Stimulated activated CD4-positive, alpha-beta T cell treated with anti-CD3 and anti-CD28 coated beads, Interleukin-4, amount 100 ng/mL, for 24 hours (primary cell): ENCODE results near the gene CBLIF.
"Not testable (repeated sequence)": the region's sequence is repeated elsewhere in the genome, so short reads cannot be mapped to it uniquely, and the experiment has no call there.

ENCODE experiments used
- DNase-seq: peaks from one replicate; pipeline ENCODE4 v3.0.0-alpha.2; 2020

The CBLIF gene

GRCh38 chr11:59845399-59845798, at the start of gene CBLIF:
TSS of gene CBLIF (minus strand) at chr11:59845499. CDS start at chr11:59845453, 46 bp downstream.
- DNase-seq: no peak

DNA sequence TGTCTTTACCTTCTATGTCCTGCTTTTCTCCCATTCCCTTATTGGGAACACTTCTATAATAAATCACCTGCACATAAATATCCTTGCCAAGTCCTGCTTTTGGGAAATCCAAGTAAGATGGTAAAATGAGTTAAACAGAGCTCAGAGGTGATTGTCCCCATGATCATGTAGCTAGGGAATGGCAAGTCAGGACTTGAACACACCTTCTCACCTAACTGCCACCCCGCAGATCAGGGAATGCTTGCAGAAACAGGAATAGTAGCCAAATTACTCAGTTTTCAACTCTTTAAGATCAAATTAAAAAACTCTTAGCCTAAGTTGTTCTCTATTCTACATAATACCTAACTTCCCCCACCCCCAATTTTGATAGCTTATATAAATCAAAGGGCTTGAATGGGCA, 49.3 kb upstream of the CBLIF start:
- DNase-seq: no peak

DNA sequence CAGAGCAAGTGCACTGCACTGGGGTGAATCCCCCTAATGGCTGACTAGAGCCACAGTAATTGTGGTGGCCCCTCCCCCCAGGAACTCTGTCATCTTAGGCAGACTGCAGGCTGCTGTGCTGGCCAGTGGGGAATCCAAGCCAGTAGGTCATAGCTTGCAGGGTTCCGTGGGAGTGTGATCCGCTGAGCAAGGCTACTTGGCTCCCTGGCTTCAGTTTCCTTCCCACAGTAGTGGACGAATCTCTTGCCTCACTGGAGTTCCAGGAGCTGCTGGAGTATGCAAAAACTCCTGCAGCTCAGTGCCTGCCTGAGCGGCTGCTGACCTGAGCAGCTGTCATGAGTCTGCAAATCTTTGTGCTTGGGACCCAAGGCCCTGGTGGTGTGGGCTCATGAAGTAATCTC, 46.5 kb upstream of the CBLIF start:
- DNase-seq: no peak

DNA sequence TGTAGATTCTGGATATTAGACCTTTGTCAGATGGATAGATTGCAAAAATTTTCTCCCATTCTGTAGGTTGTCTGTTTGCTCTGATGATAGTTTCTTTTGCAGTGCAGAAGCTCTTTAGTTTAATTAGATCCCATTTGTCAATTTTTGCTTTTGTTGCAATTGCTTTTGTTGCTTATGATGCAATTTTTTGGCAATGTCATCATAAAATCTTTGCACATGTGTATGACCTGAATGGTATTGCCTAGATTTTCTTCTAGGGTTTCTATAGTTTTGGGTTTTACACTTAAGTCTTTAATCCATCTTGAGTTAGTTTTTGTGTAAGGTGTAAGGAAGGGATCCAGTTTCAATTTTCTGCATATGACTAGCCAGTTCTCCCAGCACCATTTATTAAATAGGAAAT, 41.9 kb upstream of the CBLIF start:
- DNase-seq: not testable (repeated sequence)

- DNase-seq: no peak
Observed at GRCh38 chr11:59883597-59883996, 38.3 kb upstream of the CBLIF start.

GRCh38 chr11:59879567-59879966, 34.3 kb upstream of the CBLIF start:
- no peak for DNase-seq

- no peak for DNase-seq
Observed at GRCh38 chr11:59878575-59878974, 33.3 kb upstream of the CBLIF start, which contains the start of gene OOSP3. TSS of gene OOSP3 (plus strand) at chr11:59878782. CDS start at chr11:59878809, 27 bp downstream.

DNA sequence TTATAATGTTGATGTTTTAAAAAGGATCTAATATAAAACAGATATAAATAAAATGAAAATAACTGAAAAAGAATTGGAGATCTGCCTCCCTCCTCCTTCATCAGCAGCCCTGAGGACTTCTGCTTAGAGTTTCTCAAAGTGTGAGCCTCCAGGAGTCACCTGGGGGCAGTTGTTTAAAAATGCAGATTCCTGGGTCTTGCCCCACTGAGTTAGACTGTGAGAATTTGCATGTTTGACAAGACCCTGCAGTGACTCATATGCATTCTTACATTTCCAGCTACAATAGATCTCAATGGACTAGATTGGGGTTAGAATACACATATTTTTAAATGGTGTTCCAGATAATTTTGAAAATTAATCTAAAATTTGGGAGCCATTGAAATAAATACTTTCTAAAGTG, 32.5 kb upstream of the CBLIF start:
- DNase-seq: no peak

DNA sequence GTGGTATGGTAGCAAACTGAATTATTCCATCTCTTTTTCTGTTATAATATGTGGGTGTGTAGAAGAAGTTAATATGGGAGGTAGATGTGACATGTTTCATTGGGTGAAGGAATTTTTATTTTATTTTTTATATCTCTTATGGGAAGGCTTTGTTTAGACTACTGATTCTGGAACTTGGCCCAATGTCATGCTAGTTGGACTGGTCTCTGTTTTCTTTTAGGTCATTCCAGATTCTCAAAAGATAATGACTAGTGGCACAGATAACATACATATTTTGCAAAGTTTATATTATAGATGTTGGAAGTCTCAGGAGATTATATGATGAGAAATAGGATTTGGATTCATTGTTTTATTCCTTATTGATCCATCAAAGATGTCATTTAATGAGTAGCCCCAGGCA, 32.0 kb upstream of the CBLIF start:
- DNase-seq: no peak

DNA sequence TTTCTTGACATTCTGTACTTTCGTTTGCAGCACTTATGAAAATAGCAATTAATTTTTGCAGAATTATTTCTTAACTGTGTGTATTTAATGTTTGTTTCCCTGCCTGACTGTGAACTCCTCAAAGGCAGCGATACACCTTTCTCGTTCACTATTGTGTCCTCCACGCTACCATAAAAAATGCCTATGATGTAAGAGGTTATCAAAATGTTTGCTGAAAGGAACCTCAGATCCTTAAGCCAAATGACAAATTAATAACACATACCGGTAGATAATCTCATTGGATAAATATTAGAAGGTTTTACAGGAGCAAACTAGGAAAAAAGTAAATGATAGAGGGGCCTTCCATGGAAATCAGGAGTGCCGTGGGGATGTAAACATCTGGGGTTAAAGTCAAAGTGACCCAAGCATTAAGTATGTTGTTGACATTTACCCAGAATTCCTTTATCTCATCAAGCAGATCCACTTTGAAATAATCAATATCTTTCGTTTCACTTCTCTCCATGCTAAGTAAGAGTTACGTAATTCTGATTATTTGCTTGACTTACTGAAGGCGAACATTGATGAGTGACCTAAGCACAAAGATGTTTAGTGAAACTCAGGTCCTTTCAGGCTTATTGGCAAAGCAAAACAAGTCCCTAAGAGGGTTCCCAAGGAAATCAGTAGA, 30.7 kb upstream of the CBLIF start:
- DNase-seq: no peak

DNA sequence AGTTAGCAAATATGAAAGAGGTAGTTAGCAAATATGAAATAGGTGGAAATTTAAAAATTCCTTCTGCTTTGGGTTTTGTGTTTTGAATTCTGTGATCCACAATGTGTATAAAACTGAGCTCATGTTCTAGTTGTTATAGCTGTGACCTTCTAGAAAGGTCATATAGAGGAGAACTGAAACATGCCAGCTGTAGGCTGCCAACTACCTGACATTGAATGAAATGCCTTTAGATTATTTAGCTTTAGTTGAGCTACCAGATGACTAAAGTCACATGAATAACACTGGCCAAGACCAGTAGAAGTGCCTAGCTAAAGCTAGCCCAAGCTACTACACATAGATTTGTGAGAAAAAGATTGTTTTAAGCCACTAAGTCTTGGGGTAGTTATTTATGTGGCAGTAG, 26.8 kb upstream of the CBLIF start:
- no peak for DNase-seq

DNA sequence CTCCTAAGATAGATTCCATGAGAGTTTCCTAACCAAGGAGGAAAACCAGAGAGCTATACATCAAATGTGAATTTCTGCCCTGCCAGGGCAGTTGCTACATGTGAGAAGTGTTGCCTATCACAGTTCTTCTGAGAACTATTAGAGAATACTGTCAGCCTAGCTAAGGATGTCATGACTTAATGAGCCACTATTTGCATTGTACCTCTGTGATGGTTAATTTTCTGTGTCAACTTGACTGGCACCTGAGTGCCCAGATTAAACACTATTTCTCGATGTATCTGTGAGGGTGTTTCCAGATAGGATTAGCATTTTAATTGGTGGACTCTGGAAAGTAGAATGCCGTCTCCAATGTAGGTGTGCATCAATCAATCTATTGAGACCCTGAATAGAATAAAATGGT, 22.6 kb upstream of the CBLIF start:
- no peak for DNase-seq

GRCh38 chr11:59866836-59867235, 21.5 kb upstream of the CBLIF start:
- DNase-seq: no peak

DNA sequence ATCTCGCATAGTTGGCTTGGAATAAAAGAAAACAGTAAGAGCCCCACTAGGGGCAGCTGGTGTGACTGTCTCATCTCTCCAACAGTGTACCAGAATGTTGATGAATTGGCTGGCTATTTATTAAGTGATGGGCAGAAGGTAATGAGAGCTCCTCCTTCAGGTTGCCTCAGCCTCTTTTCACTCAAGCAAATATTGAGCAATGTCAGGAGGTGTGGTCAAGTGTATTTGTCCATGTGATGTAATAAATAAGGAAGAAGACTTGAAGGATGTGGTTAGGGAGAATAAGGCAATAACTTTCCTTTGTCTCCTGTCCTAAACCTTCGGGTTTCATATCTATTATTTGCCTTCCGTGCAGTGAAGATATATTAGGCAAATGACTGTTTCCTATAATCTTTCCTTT, 21.1 kb upstream of the CBLIF start, which contains the start of gene TCN1:
Gene TCN1, minus strand, starts transcription at position 91 of the 400 bp plus-strand sequence. Its CDS starts 17 bp downstream, at position 74.
- no peak for DNase-seq

GRCh38 chr11:59865031-59865430, 19.7 kb upstream of the CBLIF start:
- DNase-seq: no peak

GRCh38 chr11:59862252-59862651, 17.0 kb upstream of the CBLIF start:
- no peak for DNase-seq

DNA sequence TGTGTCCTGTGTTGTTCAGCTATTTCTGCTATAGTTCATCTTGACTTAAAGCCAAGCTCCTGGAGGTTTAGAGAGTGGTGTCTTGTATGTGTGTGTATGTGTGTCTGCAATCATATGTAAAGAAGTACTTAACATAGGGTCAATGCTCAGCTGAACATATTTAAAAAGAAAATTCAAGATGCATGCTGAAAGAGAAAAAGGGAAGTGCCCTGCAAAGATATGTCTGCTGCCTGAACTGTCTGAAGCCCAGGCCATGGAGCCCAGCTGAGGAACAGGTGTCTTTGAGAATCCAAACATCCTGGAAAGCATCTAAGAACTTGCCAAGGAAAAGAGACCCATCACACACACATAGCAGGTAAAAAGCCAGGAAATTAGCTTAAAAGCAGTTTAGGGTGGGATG, 14.4 kb upstream of the CBLIF start:
- no peak for DNase-seq

GRCh38 chr11:59857439-59858434, 12.4 kb upstream of the CBLIF start:
- DNase-seq: peak; percentile 6

GRCh38 chr11:59854871-59855270, 9.6 kb upstream of the CBLIF start:
- no peak for DNase-seq

DNA sequence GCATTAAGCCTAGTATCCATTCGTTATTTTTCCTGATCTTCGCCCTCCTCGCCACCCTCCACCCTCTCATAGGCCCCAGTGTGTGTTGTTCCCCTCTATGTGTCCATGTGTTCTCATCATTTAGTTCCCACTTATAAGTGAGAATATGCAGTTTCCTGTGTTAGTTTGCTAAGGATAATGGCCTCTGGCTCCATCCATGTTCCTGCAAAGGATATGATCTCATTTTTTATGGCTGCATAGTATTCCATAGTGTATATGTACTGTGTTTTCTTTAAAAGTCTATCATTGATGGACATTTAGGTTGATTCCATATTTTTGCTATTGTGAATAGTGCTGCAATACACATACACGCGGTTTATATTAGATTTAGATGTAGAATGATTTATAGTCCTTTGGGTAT, 6.1 kb upstream of the CBLIF start:
- not testable (repeated sequence) for DNase-seq

DNA sequence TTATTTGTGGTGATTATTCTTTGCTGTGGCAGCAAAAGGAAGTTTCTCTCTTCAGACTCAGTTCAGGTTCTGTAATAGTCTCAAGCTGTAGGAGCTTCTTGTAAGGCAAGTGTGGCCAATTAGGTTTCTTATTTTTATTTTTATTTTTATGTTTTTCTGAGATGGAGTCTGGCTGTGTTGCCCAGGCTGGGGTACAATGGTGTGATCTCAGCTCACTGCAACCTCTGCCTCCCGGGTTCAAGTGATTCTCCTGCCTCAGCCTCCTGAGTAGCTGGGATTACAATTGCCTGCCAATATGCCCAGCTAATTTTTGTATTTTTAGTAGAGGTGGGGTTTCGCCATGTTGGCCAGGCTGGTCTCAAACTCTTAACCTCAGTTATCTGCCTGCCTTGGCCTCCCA, 4.3 kb upstream of the CBLIF start:
- not testable (repeated sequence) for DNase-seq

GRCh38 chr11:59849129-59849528, 3.8 kb upstream of the CBLIF start:
- DNase-seq: no peak

DNA sequence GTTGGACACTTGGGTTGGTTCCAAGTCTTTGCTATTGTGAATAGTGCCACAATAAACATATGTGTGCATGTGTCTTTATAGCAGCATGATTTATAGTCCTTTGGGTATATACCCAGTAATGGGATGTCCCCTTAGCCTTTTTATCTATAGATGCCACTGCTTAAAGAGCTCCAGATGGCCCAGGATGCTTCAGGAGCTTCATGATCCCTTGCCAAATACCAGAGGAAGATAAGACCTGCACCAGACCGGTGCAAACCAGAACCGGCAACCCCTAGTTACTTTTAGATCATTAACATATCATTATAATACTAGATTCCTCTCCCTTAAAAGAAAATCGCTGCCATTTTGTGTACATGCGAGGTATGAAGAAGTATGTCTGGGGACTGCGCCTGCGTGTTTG, 3.1 kb upstream of the CBLIF start:
- DNase-seq: not testable (repeated sequence)

GRCh38 chr11:59847626-59848025, 2.3 kb upstream of the CBLIF start:
- no peak for DNase-seq
